Sigmoid colon (tissue), 7 donors: Measurements from ENCODE around the gene PHOX2B. TPM values are rescaled to one million over a fixed set of nuclear protein-coding genes. Genes with fewer than 3 reads are reported as not detected.

Experiments used
- DNase-seq: peaks from one replicate; pipeline ENCODE4 v3.0.0-alpha.2; 2019
- H3K27ac ChIP-seq, 4 donors: fragments of 200-600 bp; sonication (generic); one replicate each; pipeline ENCODE4 v1.5.1; 2016 to 2019; ENCODE audit warnings: mild to moderate bottlenecking in 1 of 4
- H3K27me3 ChIP-seq, 3 donors: fragments of 200-600 bp; sonication (generic); one replicate each; pipeline ENCODE4 v1.5.1; 2019; ENCODE audit warnings: mild to moderate bottlenecking in 1 of 3
- H3K36me3 ChIP-seq, 4 donors: fragments of 200-600 bp; sonication (generic); one replicate each; pipeline ENCODE4 v1.5.1; 2016 to 2019
- H3K4me1 ChIP-seq, 4 donors: fragments of 200-600 bp; sonication (generic); one replicate each; pipeline ENCODE4 v1.5.1; 2017 to 2019
- H3K4me3 ChIP-seq, 4 donors: fragments of 200-600 bp; sonication (generic); one replicate each; pipeline ENCODE4 v1.5.1; 2017 to 2019; ENCODE audit warnings: mild to moderate bottlenecking in 2 of 4, moderate library complexity in 1 of 4
- H3K9me3 ChIP-seq, 4 donors: fragments of 200-600 bp in 3 of 4; sonication (generic) in 3 of 4; one replicate each; pipeline versions ENCODE4 v1.5.1 to v1.6.1; 2013 to 2019
- CTCF ChIP-seq, 4 experiments: fragments of 450-650 bp in 3 of 4; fragments of 200-600 bp in 1 of 4; IDR thresholded peaks; one replicate each; pipeline ENCODE4 v1.5.1; 2016 to 2019; ENCODE audit warnings: antibody characterized with exemption in 4 of 4, mild to moderate bottlenecking in 3 of 4, moderate library complexity in 2 of 4
- EP300 ChIP-seq, 4 donors: sonication (generic); formaldehyde crosslinking; IDR thresholded peaks; one replicate each; pipeline ENCODE4 v1.6.1; 2017; ENCODE audit warnings: antibody characterized with exemption in 4 of 4
- POLR2A ChIP-seq, 2 donors: fragments of 450-650 bp; IDR thresholded peaks; one replicate each; pipeline ENCODE4 v1.6.1; 2016; ENCODE audit warnings: antibody characterized with exemption in 2 of 2, mild to moderate bottlenecking in 2 of 2, moderate library complexity in 2 of 2
- POLR2AphosphoS5 ChIP-seq, 4 donors: sonication (generic); formaldehyde crosslinking; IDR thresholded peaks; one replicate each; pipeline ENCODE4 v1.6.1; 2017; ENCODE audit warnings: antibody characterized with exemption in 4 of 4
- WGBS, 2 donors: extraction: QIAGEN DNeasy Blood & Tissue Kit; methylation state at CpG; one replicate each; pipeline ENCODE4 v1.1.7; 2013; 5-methylcytosine and 5-hydroxymethylcytosine counted together
- intact Hi-C: fragments of 100-400 bp; cut with DNase I; formaldehyde crosslinking; loops from one replicate; pipeline ENCODE4 v1.15.1; 2023
- polyA plus RNA-seq, 3 donors: library from polyadenylated mRNA; stranded (reverse); fragments of 200-250 nt; gene quantifications; one replicate each; pipeline ENCODE4 v1.2.3, GENCODE V29; 2013
- small RNA-seq, 3 donors: library from RNA; depleted of rRNA; stranded (forward); fragments of <200 nt; gene quantifications; one replicate each; pipeline ENCODE3, GENCODE V24; 2016
- total RNA-seq, 4 donors: library from RNA; depleted of rRNA; stranded (reverse); fragments of >200 nt; gene quantifications; one replicate each; pipeline ENCODE4 v1.1.0, GENCODE V29; 2016
- donor health status: healthy with polysubstance abuse.
- donor health status: Bipolar disorder and iron deficiency.
- donor health status: healthy.

PHOX2B gene
- total and polyA plus RNA-seq, 7 donors: 0.33 to 3.6 (median 2.1) TPM; not detected in 1

- Histone ChIP-seq H3K27ac (no peak overlapping the region), H3K4me3 (no peak overlapping the region), H3K4me1 (no peaks in the 10 kb centered on the region), H3K36me3 (peaks cover 0 to 7% (median 0%) of the 10 kb centered on the region in 4 donors), H3K27me3 (peaks cover 0 to 3% (median 0%) of the 10 kb centered on the region in 3 donors), H3K9me3 (no peaks in the 10 kb centered on the region)
- no peak for DNase-seq
- intact Hi-C loops: no loop called here
- WGBS, 2 donors: 74 to 82% methylated on average over 4 of the region's 4 CpGs
- no peak for TF ChIP-seq EP300 (IDR thresholded peaks at IDR 0.05)
These were observed 45.8 kb downstream of the PHOX2B start for GRCh38 chr4:41702770-41703169.

GRCh38 chr4:41701983-41702382 is 46.5 kb downstream of the PHOX2B start:
- Histone ChIP-seq H3K27ac (no peak overlapping the region), H3K9me3 (no peaks in the 10 kb centered on the region), H3K36me3 (peaks cover 0 to 15% (median 0%) of the 10 kb centered on the region in 4 donors), H3K4me1 (no peaks in the 10 kb centered on the region), H3K4me3 (no peak overlapping the region), H3K27me3 (no peaks in the 10 kb centered on the region)
- 79 to 87% methylated on average over 3 of the region's 3 CpGs for WGBS, 2 donors
- TF ChIP-seq CTCF (IDR thresholded peaks at IDR 0.05): no peak
- TF ChIP-seq POLR2A (IDR thresholded peaks at IDR 0.05): no peak
- TF ChIP-seq EP300 (IDR thresholded peaks at IDR 0.05): no peak
- no peak for TF ChIP-seq POLR2AphosphoS5 (IDR thresholded peaks at IDR 0.05)
- DNase-seq: no peak
- intact Hi-C loops: no loop called here

GRCh38 chr4:41696763-41697162 is 51.8 kb downstream of the PHOX2B start:
- Histone ChIP-seq H3K4me1 (no peaks in the 10 kb centered on the region), H3K4me3 (no peak overlapping the region), H3K27ac (no peak overlapping the region), H3K27me3 (no peaks in the 10 kb centered on the region), H3K9me3 (no peaks in the 10 kb centered on the region), H3K36me3 (peaks cover 0 to 24% (median 2%) of the 10 kb centered on the region in 4 donors)
- intact Hi-C loops: no loop called here
- 72 to 81% methylated on average over 4 of the region's 4 CpGs for WGBS, 2 donors
- DNase-seq: no peak
- TF ChIP-seq EP300 (IDR thresholded peaks at IDR 0.05): no peak
- no peak for TF ChIP-seq POLR2AphosphoS5 (IDR thresholded peaks at IDR 0.05)
- no peak for TF ChIP-seq POLR2A (IDR thresholded peaks at IDR 0.05)
- no peak for TF ChIP-seq CTCF (IDR thresholded peaks at IDR 0.05)

GRCh38 chr4:41696131-41696530 is 52.4 kb downstream of the PHOX2B start:
- Histone ChIP-seq H3K4me1 (no peaks in the 10 kb centered on the region), H3K4me3 (no peak overlapping the region), H3K9me3 (no peaks in the 10 kb centered on the region), H3K27me3 (no peaks in the 10 kb centered on the region), H3K27ac (no peak overlapping the region), H3K36me3 (peaks cover 0 to 28% (median 2%) of the 10 kb centered on the region in 4 donors)
- WGBS, 2 donors: 87 to 93% methylated on average over 3 of the region's 3 CpGs
- TF ChIP-seq CTCF (IDR thresholded peaks at IDR 0.05) (no peak), POLR2AphosphoS5 (IDR thresholded peaks at IDR 0.05) (no peak), POLR2A (IDR thresholded peaks at IDR 0.05) (no peak), EP300 (IDR thresholded peaks at IDR 0.05) (no peak)
- intact Hi-C loops: no loop called here
- no peak for DNase-seq

Small RNAs within 50 kb of the gene (small RNA-seq; reads per million reads assigned to genes)
- gene RNU1-49P: 0 reads per million in 3 donors

Other genes with a start within 250 kb of the PHOX2B start
- 10 to 100 TPM in 3 of 4 donors, 1 to 10 TPM in 1; 6.7 to 26.0 (median 14.2) TPM for gene LIMCH1, start 210.6 kb downstream of the PHOX2B start, total RNA-seq
- 1 to 10 TPM in 2 of 3 donors, under 1 TPM in 1; 0.46 to 3.9 (median 3.0) TPM for gene LIMCH1, start 210.6 kb downstream of the PHOX2B start, polyA plus RNA-seq
- gene TMEM33, start 186.7 kb upstream of the PHOX2B start, total RNA-seq: 10 to 100 TPM; 18.9 to 30.1 (median 23.4) TPM
- 10 to 100 TPM in 1 of 3 donors, 1 to 10 TPM in 2; 9.0 to 19.5 (median 9.0) TPM for gene TMEM33, start 186.7 kb upstream of the PHOX2B start, polyA plus RNA-seq
- 1 to 10 TPM in 1 of 4 donors, under 1 TPM in 2, not detected in 1; under 0.01 to 1.1 (median 0.14) TPM for gene DCAF4L1, start 233.0 kb upstream of the PHOX2B start, total RNA-seq
- under 1 TPM in 1 of 3 donors, not detected in 2; 0.10 TPM for gene DCAF4L1, start 233.0 kb upstream of the PHOX2B start, polyA plus RNA-seq
- gene SLC30A9, start 241.8 kb upstream of the PHOX2B start, total RNA-seq: 10 to 100 TPM; 31.1 to 42.4 (median 40.8) TPM
- 10 to 100 TPM; 27.2 to 43.5 (median 29.4) TPM for gene SLC30A9, start 241.8 kb upstream of the PHOX2B start, polyA plus RNA-seq